HepG2 (cell line): Measurements from ENCODE around the gene SLC45A2. TPM values are rescaled to one million over a fixed set of nuclear protein-coding genes. Genes with fewer than 3 reads are reported as not detected.

Source experiments
- ATAC-seq: fragments of 200-7000 bp; cut with Tn5 transposase; 3 replicates; pipeline ENCODE4 v1.9.1; 2020; ENCODE audit warnings: mild to moderate bottlenecking, moderate library complexity
- BruUV-seq: library from RNA; stranded (reverse); fragments of 400-500 nt; replicated peaks from 2 replicates; lab custom pipeline; 2021; lab: Mats Ljungman, UMichigan
- CTCF ChIA-PET: fragments of 300-600 bp; formaldehyde crosslinking; extraction: SDS; loops from one replicate; lab custom pipeline; 2021; ENCODE audit warnings: low total read pairs, inconsistent platforms, low intra/inter-chr PET ratio; lab: Yijun Ruan, JAX
- POLR2A ChIA-PET: fragments of 350-600 bp; sonication (Branson Sonifier 250); formaldehyde crosslinking; loops from one replicate; lab custom pipeline; 2020; ENCODE audit warnings: antibody characterized with exemption, inconsistent platforms; lab: Yijun Ruan, JAX
- DNase-seq: peaks from one replicate; pipeline ENCODE4 v3.0.0-alpha.2; 2015; ENCODE audit warnings: low spot score
- FAIRE-seq: peaks from 3 replicates; lab custom pipeline; 2011; peaks lifted over from hg19 to GRCh38; lab: Jason Lieb, UNC
- H2AFZ ChIP-seq: one replicate; pipeline ENCODE4 v1.6.1; 2011; ENCODE audit warnings: low read length, inconsistent platforms
- H3K27ac ChIP-seq: fragments of 300-600 bp; 3 replicates; pipeline ENCODE4 v1.8.0; 2011; ENCODE audit warnings: mixed run types, mild to moderate bottlenecking, mixed read lengths, low read length, inconsistent platforms; ENCODE audit not compliant: insufficient read depth; ENCODE audit errors: extremely low read length
- H3K27me3 ChIP-seq, 2 experiments: fragments of 200-600 bp in 1 of 2; 2 replicates in 1 of 2; 3 replicates in 1 of 2; pipeline versions ENCODE4 v1.6.0 to v1.8.0; 2011; ENCODE audit warnings: low read length in 2 of 2, mild to moderate bottlenecking in 2 of 2, moderate library complexity in 2 of 2, inconsistent platforms in 1 of 2; ENCODE audit not compliant: insufficient read depth in 2 of 2, control insufficient read depth in 1 of 2
- H3K36me3 ChIP-seq, 2 experiments: fragments of 200-600 bp in 1 of 2; replicated peaks in 1 of 2; 2 replicates in 1 of 2; 3 replicates in 1 of 2; pipeline versions ENCODE4 v1.5.1 to v1.8.0; 2011; ENCODE audit warnings: low read length in 2 of 2, inconsistent platforms in 1 of 2; ENCODE audit not compliant: insufficient read depth in 2 of 2, control insufficient read depth in 1 of 2
- H3K4me1 ChIP-seq: 2 replicates; pipeline ENCODE4 v1.5.1; 2012; ENCODE audit warnings: low read length, inconsistent platforms; ENCODE audit not compliant: insufficient read depth
- H3K4me2 ChIP-seq: 2 replicates; pipeline ENCODE4 v1.6.0; 2011; ENCODE audit warnings: low read depth, low read length, inconsistent platforms
- H3K4me3 ChIP-seq, 3 experiments: fragments of 200-600 bp in 1 of 3; sonication (generic), shearing (Covaris generic) in 1 of 3; replicated peaks in 1 of 3; 2 replicates each; pipeline ENCODE4 v1.5.1; 2011 to 2016; ENCODE audit warnings: low read length in 3 of 3, inconsistent platforms in 2 of 3, low read depth in 2 of 3, mild to moderate bottlenecking in 2 of 3, control low read depth in 1 of 3, mixed read lengths in 1 of 3; ENCODE audit not compliant: insufficient read depth in 1 of 3
- H3K79me2 ChIP-seq: one replicate; pipeline ENCODE4 v1.6.1; 2011; ENCODE audit warnings: low read length, inconsistent platforms; ENCODE audit not compliant: insufficient read depth
- H3K9ac ChIP-seq: 2 replicates; pipeline ENCODE4 v1.6.0; 2011; ENCODE audit warnings: mild to moderate bottlenecking, low read depth, low read length, inconsistent platforms; ENCODE audit not compliant: insufficient read depth
- H3K9me3 ChIP-seq: 2 replicates; pipeline ENCODE4 v1.5.1; 2012; ENCODE audit warnings: mild to moderate bottlenecking, low read length
- H4K20me1 ChIP-seq: 2 replicates; pipeline ENCODE4 v1.6.0; 2011; ENCODE audit warnings: inconsistent platforms, mild to moderate bottlenecking, low read length, moderate library complexity; ENCODE audit not compliant: insufficient read depth
- NFE2L1 ChIP-seq: sonication (generic); formaldehyde crosslinking; IDR thresholded peaks from 2 replicates; pipeline ENCODE4 v1.4.0; 2020; ENCODE audit warnings: missing genetic modification reagents, mild to moderate bottlenecking, borderline replicate concordance
- NFIC ChIP-seq: IDR thresholded peaks from 2 replicates; pipeline ENCODE4 v1.6.1; 2012; ENCODE audit warnings: mild to moderate bottlenecking, low read length, inconsistent platforms
- NFKB2 ChIP-seq: sonication (generic); formaldehyde crosslinking; IDR thresholded peaks from 2 replicates; pipeline ENCODE4 v1.4.0; 2020; ENCODE audit warnings: missing genetic modification reagents, borderline replicate concordance
- PAWR ChIP-seq: sonication (generic); formaldehyde crosslinking; IDR thresholded peaks from 2 replicates; pipeline ENCODE4 v1.4.0; 2020; ENCODE audit warnings: missing genetic modification reagents, mild to moderate bottlenecking, borderline replicate concordance
- SP2 ChIP-seq: sonication (generic); formaldehyde crosslinking; IDR thresholded peaks from 2 replicates; pipeline ENCODE4 v1.5.1; 2020; ENCODE audit warnings: mild to moderate bottlenecking, missing genetic modification reagents
- TMF1 ChIP-seq: sonication (generic); formaldehyde crosslinking; IDR thresholded peaks from 2 replicates; pipeline ENCODE4 v1.8.1; 2022; ENCODE audit warnings: low read depth, missing genetic modification reagents
- ZC3H4 ChIP-seq: sonication (generic); formaldehyde crosslinking; IDR thresholded peaks from 2 replicates; pipeline ENCODE4 v1.4.0; 2020; ENCODE audit warnings: missing genetic modification reagents, borderline replicate concordance
- ZNF773 ChIP-seq: sonication (generic); formaldehyde crosslinking; IDR thresholded peaks from 2 replicates; pipeline ENCODE4 v1.4.0; 2020; ENCODE audit warnings: missing genetic modification reagents, borderline replicate concordance
- ZNF790 ChIP-seq: sonication (generic); formaldehyde crosslinking; IDR thresholded peaks from 2 replicates; pipeline ENCODE4 v1.8.0; 2022; ENCODE audit warnings: missing genetic modification reagents, mild to moderate bottlenecking, borderline replicate concordance
- WGBS: methylation state at CpG from one replicate; pipeline ENCODE4 v1.1.6; 2017; ENCODE audit warnings: low lambda C conversion rate; 5-methylcytosine and 5-hydroxymethylcytosine counted together
- in situ Hi-C: cut with HindIII; loops from 2 replicates; pipeline ENCODE4 v1.10.0; 2017; ENCODE audit warnings: low pct_unique_long_range_greater_than_20kb; ENCODE audit not compliant: extremely low pct_ligation_motif_present
- intact Hi-C: fragments of 100-400 bp; cut with micrococcal nuclease; formaldehyde crosslinking; loops from one replicate; pipeline ENCODE4 v1.10.0; 2022; ENCODE audit not compliant: unreplicated experiment
- polyA plus RNA-seq, 8 experiments: library from polyadenylated mRNA; depleted of rRNA in 3 of 8; stranded (reverse) in 7 of 8; unstranded in 1 of 8; fragments of >200 nt; fragmentation: Illumina TruSeq in 4 of 8; extraction: Trizol in 4 of 8; gene quantifications; 2 replicates each; pipeline versions ENCODE4 v1.2.1 to v1.2.3, GENCODE V29; 2011 to 2016; ENCODE audit warnings: low read depth in 4 of 8, missing spikeins in 1 of 8, mixed read lengths in 1 of 8; ENCODE audit not compliant: insufficient read depth in 1 of 8
- total RNA-seq, 5 experiments: library from RNA; depleted of rRNA; stranded (reverse); fragments of >200 nt; fragmentation: Illumina TruSeq; extraction: Trizol; gene quantifications; 2 replicates each; pipeline ENCODE4 v1.2.3, GENCODE V29; 2016; ENCODE audit warnings: low read depth in 1 of 5
- TF ChIP-seq, protein P1 (sequence below): IDR thresholded peaks from 2 replicates; pipeline ENCODE4 v1.6.1; 2018; ENCODE audit warnings: missing genetic modification reagents, mild to moderate bottlenecking, missing compliant biosample characterization
- TF ChIP-seq, protein P2 (sequence below), 2 experiments: sonication (generic) in 1 of 2; formaldehyde crosslinking in 1 of 2; IDR thresholded peaks; 2 replicates each; pipeline versions ENCODE4 v1.4.0 to v1.6.1; 2016 to 2020; ENCODE audit warnings: borderline replicate concordance in 1 of 2, low read depth in 1 of 2, mild to moderate bottlenecking in 1 of 2, missing genetic modification reagents in 1 of 2

Gene SLC45A2
- total and polyA plus RNA-seq, 2 of the 13 experiments (the other 11 are each of a cell fraction or from before 2014, with no cell fraction given): 0.22 to 0.24 TPM

- Histone ChIP-seq H3K79me2 (no peaks in the 10 kb centered on the region), H4K20me1 (no peaks in the 10 kb centered on the region), H3K27ac (no peak overlapping the region), H3K27me3 (no peaks in the 10 kb centered on the region), H3K36me3 (no peaks in the 10 kb centered on the region; a peak in 1 of 5 replicates), H3K9me3 (no peaks in the 10 kb centered on the region), H3K4me2 (no peak overlapping the region), H3K9ac (no peak overlapping the region), H3K4me3 (no peak overlapping the region), H3K4me1 (peaks cover 11% of the 10 kb centered on the region), H2AFZ (no peak overlapping the region)
- intact Hi-C loops (no loop called here), in situ Hi-C loops (no loop called here)
- WGBS: 84% methylated on average over 5 of the region's 5 CpGs
- FAIRE-seq (no peak), DNase-seq (no peak), ATAC-seq (no peak)
- CTCF ChIA-PET: no interaction called here
- POLR2A ChIA-PET: interaction anchor here (0.8 to 3.1 kb wide), 2 partner anchors 8 to 178 kb away, joined by 3 to 14 read pairs; partner anchors contain the start of gene AMACR
- TF ChIP-seq SP2 (CRISPR knock-in tag) (no peak), NFE2L1 (CRISPR knock-in tag) (no peak)
- BruUV-seq: no TSS peak
These were observed 31.7 kb upstream of the SLC45A2 start for GRCh38 chr5:34016222-34016621.

- WGBS: 66% methylated on average over 3 of the region's 4 CpGs
- no peak overlapping the region for H3K4me3 ChIP-seq
- CTCF ChIA-PET: no interaction called here
- ATAC-seq: no peak
- POLR2A ChIA-PET: no interaction called here
- no peak overlapping the region for H2AFZ ChIP-seq
- no peaks in the 10 kb centered on the region for H3K9me3 ChIP-seq
- intact Hi-C loops (no loop called here), in situ Hi-C loops (no loop called here)
- FAIRE-seq: no peak
- H3K27ac ChIP-seq: no peak overlapping the region
- H3K4me2 ChIP-seq: no peak overlapping the region
- no peaks in the 10 kb centered on the region for H3K79me2 ChIP-seq
- no peak for DNase-seq
- H3K4me1 ChIP-seq: peaks cover 20% of the 10 kb centered on the region
- no peaks in the 10 kb centered on the region for H4K20me1 ChIP-seq
- no peaks in the 10 kb centered on the region for H3K27me3 ChIP-seq
- no peaks in the 10 kb centered on the region; a peak in 1 of 5 replicates for H3K36me3 ChIP-seq
- BruUV-seq: no TSS peak
- H3K9ac ChIP-seq: no peak overlapping the region
- TF ChIP-seq NFKB2 (CRISPR knock-in tag) (no peak), PAWR (CRISPR knock-in tag) (no peak), ZNF773 (CRISPR knock-in tag) (no peak), ZNF790 (no peak), ZC3H4 (no peak), TMF1 (no peak), NFIC (no peak)
- TF ChIP-seq, protein P1, sequence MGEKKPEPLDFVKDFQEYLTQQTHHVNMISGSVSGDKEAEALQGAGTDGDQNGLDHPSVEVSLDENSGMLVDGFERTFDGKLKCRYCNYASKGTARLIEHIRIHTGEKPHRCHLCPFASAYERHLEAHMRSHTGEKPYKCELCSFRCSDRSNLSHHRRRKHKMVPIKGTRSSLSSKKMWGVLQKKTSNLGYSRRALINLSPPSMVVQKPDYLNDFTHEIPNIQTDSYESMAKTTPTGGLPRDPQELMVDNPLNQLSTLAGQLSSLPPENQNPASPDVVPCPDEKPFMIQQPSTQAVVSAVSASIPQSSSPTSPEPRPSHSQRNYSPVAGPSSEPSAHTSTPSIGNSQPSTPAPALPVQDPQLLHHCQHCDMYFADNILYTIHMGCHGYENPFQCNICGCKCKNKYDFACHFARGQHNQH: no peak
- TF ChIP-seq, protein P2, sequence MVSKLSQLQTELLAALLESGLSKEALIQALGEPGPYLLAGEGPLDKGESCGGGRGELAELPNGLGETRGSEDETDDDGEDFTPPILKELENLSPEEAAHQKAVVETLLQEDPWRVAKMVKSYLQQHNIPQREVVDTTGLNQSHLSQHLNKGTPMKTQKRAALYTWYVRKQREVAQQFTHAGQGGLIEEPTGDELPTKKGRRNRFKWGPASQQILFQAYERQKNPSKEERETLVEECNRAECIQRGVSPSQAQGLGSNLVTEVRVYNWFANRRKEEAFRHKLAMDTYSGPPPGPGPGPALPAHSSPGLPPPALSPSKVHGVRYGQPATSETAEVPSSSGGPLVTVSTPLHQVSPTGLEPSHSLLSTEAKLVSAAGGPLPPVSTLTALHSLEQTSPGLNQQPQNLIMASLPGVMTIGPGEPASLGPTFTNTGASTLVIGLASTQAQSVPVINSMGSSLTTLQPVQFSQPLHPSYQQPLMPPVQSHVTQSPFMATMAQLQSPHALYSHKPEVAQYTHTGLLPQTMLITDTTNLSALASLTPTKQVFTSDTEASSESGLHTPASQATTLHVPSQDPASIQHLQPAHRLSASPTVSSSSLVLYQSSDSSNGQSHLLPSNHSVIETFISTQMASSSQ (IDR thresholded peaks at IDR 0.05; ENCODE audit: low read depth): no peak
- TF ChIP-seq, protein P2 (CRISPR knock-in tag; IDR thresholded peaks at IDR 0.05; ENCODE audit: borderline replicate concordance): no peak
These were observed 30.8 kb upstream of the SLC45A2 start for GRCh38 chr5:34015120-34015822.
